GM19455 (cell line): ENCODE results near the gene DLG2.
"Not testable (repeated sequence)": the region's sequence is repeated elsewhere in the genome, so short reads cannot be mapped to it uniquely, and the experiment has no call there.

ENCODE experiments used
- ATAC-seq: cut with Tn5 transposase; IDR thresholded peaks from one replicate; pipeline ENCODE4 v1.9.1; 2021; ENCODE audit not compliant: unreplicated experiment

DLG2 gene

DNA sequence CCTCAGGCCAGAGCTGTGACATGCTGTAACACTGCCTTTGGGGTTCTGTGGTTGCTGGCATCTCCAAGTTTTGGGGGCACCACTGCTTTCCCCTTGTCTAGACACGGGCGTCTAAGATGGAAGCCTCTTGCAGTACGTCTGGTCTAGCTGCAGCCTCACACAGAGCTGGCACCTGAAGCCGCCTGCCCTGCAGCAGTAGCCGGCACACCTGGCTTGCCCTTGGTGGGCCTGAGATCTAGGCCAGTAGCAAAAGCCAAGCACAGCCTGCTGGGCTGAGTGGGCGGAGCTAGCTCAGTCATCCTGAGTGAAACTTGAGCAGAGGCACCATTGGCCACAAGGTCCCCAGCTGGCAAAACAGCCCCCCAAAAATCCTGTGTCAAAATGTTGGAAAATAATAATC lies 154.2 kb downstream of the DLG2 start:
- no peak for ATAC-seq

DNA sequence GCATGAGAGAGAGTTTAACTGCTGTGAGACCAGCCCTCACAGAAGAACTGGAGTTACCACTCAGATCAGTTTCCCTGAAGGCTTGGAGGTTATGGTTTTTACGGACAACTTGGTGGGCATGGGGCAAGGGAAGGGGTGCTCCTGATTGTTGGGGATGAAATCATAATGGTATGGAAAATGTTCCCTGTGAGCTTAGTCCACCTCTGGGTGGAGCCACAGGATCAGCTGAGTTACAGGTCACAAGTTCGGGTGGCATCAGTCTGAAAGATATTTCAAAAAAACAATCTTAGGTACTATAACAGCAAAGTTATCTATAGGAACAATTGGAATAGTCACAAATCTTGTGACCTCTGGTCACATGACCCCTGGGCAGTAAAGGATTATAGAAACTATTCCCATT lies 162.9 kb downstream of the DLG2 start:
- ATAC-seq: no peak

DNA sequence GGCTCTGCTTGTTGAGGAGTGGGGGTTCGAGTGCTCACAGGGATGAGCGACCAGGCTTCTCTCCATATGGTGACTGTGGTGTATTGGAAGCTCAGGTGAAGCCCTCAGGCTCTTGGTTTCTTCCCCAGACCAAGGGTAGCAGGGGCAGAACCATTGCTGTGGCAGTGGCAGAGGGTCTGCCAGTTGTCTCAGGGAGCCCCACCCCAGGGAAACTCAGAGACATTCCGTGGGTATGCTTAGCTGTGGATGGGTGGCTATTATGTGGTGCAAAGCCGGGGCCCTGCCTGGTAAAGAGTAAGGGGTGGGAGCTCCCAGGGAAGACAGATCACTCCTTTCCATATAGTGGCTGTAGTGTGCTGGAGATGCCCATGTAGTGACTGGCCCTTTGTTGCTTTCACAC lies 167.8 kb downstream of the DLG2 start:
- ATAC-seq: no peak

DNA sequence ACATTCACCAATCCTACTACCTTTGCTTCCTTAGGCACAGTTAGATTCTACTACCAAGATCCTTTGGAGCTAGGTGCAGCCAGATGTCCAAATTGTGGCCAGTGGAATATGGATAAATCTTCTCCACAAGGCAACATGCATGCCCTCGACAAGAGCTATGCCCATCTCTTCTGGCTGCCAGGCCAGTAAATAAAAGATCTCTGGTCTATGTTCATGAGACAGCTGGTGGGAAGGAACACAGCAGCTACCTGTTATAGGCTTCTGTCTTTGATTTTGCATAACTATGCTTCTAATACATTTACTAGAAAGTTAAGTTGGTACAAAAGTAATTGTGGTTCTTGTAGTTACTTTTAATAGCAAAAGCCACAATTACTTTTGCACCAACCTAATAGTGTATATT lies 182.7 kb downstream of the DLG2 start:
- ATAC-seq: no peak

DNA sequence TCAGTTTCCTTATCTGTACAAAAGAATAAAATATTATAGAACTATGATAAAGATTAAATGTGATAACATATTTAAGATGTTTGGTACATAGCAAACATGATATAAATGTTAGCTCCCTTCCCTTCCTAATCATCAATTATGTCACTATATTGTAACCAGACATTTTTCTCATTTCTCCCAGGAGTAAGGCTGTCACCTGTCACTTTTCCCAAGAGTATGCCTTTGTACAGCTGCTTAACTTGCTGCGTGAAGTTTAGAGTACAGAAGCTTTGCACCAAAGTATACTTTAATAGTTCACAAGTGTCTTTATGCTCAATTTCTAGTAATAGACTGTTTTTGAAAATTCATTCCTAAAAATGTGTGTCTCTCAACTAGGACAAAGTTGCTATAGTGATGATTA lies 186.9 kb downstream of the DLG2 start:
- no peak for ATAC-seq

DNA sequence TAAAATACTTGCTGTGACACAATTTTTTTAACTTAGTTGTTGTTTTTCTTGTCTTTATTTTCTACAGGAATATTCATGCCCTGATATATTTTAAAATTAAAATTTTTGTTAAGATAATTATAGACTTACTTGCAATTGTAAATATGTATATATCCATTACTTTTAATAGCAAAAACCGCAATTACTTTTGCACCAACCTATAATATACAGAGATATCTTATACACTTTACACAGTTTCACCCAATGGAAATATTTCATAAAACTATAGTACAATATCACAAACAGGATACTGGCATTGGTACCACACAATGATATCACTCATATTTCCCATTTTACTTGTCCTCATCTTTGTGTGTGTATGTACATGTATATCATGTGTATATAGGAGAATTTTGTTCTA lies 188.8 kb downstream of the DLG2 start:
- ATAC-seq: no peak

DNA sequence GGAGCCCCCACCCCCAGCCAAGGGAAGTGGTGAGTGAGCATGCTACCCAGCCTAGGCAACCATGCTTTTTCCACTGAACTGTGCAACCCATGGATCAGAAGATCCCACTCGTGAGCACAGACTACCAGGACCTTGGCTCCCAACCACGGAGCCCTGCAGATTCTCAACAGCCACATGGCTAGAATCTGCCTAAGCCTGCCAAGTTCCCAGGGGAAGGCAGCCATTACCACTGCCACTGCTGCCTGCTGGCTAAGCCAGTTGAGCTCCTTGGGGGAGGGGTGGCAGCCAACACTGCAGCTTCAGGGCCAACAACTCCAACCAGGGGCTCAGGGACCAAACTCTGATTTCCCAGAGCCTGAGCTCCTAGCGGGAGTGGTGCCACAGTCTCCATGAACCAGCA lies 195.8 kb downstream of the DLG2 start:
- no peak for ATAC-seq

DNA sequence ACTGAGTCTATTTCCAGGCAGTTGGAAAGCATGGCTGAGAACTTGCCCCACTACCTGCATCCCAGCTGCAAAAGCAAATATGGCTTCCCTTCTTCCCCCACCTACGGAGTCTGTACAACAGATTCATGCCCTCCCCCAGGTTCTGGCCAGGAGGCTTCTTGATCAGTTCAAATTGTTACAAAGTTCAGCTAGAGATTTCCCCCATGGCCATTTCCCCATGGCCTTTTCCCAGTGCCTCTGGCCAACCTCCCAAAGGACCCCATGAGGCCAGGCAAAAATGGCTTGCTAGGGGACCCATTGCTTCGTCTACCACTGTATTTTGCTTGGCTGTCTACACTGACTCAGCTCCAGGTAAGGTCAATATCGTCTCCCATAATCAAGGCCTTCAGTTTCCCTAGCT lies 203.3 kb downstream of the DLG2 start:
- no peak for ATAC-seq

DNA sequence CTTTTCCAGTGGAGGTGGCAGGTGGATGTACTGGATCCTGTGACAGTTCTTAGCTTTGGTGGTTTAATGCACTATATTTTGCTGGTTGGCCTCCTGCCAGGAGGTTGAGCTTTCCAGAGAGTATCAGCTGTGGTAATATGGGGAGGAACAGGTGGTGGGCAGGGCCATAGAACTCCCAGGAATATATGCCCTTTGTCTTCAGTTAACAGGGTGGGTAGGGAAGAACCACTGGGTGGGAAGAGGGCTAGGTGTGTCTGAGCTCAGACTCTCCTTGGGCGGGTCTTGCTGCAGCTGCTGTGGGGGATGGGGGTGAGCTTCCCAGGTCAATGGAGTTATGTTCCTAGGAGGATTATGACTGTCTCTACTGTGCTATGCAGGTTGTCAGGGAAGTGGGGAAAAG lies 203.8 kb downstream of the DLG2 start:
- no peak for ATAC-seq

DNA sequence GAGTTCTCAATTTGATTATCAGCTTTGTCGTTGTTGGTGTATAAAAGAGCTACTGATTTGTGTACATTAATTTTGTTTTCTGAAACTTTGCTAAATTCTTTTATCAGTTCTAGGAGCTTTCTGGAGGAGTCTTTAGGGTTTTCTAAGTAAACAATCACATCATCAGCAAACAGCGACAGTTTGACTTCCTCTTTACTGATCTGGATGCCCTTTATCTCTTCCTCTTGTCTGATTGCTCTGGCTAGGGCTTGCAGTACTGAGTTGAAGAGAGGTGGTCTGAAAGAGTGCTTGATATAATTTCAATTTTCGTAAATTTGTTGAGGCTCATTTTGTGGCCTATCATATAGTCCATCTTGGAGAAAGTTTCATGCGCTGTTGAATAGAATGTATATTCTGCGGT lies 213.0 kb downstream of the DLG2 start:
- no peak for ATAC-seq

DNA sequence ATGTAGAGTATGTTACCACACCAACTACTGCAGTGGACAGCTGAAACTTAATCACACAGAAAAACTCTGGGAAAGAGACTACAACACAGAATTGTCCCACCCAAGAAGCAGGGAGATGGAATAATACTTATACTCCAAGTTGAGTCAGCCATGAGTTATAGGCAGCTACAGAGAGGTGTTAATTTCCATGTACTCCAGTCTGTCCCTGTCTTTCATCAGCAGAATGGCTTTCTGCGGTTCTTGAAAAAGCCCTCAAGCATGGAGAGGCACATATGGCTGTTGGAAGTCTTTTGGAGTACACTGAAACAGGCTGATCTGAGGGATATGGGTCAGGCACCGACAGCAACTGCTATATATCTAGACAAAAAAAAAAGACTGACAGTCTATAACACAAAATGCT lies 219.5 kb downstream of the DLG2 start:
- no peak for ATAC-seq

DNA sequence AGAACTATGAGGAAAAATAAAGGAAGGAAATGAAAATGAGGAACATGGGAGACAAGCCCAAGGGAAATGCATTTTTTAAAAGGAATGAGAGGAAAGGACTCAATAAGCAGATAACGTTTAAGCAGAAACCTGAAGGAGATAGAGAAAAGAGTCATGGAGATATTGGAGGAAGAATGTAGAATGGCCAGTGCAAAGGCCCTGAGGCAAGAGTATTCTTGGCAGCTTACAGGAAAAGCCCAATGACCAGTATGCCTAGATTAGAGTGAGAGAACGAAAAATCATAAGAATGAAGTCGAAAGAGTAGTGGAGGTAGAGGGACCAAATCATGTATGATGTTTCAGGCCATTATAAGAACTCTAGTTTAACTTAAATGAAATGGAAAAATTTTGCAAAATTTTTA lies 220.3 kb downstream of the DLG2 start:
- ATAC-seq: no peak

DNA sequence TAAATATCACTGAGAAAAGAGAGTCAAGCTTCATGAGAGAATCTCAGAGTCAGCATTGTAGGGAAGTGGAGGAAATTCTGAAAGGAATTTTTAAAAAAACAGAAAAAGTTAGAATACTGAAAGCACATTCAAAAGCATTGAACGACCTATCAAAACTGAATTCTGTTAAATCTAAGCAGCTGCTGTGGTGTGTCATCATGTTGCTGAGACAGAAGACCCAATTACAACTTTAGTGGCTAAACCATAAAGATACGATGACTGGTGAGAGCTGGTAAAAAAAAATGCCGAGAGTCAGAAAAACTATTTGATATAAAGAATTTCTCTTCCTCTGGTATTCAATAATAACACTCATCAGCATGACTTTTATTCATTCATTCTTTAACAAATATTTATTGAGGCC lies 220.8 kb downstream of the DLG2 start:
- ATAC-seq: no peak

DNA sequence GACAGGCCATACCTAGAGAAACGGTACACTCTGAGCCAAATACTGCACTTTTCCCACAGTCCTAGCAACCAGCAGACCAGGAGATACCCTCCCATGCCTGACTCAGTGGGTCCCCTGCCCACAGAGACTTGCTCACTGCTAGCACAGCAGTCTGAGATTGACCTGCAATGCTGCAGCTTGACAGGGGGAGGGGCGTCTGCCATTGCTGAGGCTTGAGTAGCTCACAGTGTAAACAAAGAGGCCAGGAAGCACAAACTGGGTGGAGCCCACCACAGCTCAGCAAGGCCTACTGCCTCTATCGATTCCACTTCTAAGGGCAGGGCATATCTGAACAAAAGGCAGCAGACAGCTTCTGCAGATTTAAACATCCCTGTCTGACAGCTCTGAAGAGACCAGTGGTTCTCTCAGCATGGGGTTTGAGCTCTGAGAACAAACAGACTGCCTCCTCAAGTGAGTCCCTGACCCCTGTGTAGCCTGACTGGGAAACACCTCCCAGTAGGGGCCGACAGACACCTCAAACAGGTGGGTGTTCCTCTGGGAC lies 231.6 kb downstream of the DLG2 start:
- not testable (repeated sequence) for ATAC-seq

DNA sequence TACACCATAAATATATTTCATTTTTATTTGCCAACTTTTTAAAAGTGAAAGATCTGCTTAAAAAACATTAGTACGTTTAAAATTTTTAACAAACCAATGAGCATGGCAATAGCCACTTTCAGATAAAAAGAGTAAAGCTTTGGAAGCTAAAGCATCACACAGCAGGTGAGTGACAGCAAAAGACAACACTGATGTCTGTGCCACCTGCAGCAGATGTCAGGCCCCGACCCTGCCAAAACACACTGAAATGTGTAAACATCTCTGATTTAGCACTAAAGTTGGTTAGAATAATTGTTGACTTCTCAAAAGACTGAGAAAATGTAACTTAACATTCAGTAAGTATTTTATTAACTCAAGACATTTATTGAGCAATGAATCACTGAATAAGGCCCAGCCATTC lies 232.9 kb downstream of the DLG2 start:
- no peak for ATAC-seq

DNA sequence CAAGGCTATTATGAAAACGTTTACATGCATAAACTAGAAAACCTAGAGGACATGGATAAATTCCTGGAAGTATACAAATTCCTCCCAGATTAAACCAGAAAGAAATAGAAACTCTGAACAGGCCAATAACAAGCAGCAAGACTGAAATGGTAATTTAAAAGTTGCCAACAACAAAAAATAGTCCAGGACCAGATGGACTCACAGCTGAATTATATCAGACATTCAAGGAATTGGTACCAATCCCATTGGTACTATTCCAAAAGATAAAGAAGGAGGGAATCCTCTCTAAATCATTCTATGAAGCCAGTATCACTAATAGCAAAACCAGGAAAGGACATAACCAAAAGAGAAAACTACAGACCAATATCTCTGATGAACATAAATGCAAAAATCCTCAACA lies 236.0 kb downstream of the DLG2 start:
- no peak for ATAC-seq

DNA sequence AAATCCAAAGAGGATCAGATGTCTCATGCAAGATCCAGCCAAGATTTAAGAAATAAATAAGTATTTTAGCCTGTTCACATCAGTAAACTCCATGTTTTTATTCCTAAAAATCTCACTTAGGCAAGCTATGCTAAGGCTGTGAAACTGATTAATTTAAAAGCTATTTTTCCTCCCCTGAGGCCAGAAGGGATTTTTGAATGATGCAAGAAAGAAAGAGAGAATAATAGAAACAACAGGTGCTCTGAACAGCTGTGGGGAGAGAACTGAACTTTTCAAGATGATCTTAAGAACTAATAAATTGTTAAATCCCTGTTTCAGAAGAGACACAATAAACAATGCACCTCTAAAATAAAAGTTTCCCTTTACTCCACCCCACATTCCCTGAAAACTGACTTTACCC lies 241.6 kb downstream of the DLG2 start:
- ATAC-seq: no peak

DNA sequence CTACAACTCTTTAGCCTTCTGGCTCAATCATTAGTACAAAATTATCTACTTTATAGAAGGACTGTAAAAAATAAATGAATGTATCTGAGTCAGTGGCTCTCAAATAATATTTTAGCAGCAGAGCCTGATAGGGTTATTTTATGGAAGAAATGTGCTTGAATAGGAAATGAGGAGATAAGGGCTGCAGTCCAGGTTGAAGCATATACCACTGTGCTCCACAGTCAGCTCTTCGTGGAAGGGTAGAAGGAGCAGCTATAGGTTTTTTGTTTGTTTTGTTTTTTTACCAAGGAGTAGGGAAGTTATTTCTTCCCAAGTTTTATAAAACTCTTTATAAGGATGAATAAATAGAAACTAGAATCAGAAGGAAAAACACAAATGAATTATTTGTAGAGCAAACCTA lies 242.0 kb downstream of the DLG2 start:
- no peak for ATAC-seq

DNA sequence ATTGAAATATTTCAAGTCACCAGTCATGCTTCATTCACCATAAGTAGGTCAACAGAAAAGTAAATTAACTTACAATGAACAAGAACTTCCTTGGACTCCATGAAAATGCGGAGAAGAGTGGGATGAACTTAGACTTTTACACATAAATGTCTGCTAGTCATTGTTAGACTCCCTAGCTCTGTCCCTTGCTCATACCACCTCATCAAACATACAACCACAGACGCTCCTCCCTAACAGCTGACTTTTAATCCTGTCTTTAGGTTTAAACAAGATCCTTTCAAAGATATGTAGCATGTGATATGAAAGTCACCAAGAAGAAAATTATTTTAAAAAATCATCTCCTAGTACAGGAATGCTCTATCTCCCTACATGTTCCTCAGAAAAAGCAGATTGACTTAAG lies 248.1 kb downstream of the DLG2 start:
- no peak for ATAC-seq

DNA sequence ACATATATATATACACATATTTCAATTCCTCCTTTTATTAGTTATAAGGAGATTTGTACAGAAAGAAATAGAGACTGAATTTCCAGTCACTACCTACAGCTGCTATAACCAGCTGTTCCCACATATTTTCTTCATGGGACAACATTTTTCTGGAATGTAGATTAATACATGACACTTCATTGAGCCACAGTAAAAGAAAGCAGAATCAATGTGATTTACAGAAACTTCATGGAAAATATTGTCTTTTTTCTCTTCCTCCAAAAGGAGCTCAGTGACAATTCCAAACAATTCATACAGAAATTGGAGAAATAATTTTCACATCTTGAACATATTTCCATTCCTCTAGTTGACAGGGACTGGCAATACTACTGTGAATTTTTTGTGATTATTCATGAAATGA lies 249.2 kb downstream of the DLG2 start:
- ATAC-seq: no peak

DNA sequence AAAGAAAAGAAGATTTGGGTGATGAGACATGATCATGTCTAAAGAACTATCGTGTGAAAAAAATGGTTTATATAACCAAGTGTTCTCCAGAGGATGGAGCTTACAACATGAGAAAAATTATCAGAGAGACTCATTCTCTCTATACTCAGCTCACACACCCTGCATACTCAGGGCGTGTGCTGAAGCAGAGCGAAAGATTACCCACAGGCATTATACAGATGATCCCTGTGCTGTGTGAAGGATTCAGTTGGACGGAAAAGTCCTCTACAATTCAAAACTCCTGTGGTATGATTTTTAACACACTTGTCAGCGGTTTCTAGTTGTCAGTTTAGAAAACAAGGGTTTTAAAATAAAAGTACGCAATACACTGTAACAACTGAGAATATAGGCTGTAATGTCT lies 267.3 kb downstream of the DLG2 start:
- ATAC-seq: no peak

DNA sequence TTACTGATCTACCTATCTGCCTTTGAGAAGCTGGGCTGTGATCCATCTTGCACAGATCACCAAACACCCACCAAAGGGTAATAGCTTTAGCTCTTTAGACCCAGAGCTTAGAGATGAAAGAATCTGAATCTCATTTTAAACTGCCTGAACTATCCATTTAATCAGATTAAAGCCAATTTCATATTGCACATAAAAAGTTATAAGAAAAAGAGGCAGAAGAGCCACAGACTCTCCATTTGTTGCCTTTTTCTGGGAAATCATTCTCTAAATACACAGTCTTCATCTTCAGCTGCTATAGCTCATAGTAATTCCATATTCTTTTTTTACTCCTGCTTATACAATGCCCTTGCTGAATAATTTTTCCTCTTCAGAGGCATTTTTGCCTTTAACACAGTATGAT lies 271.2 kb downstream of the DLG2 start:
- ATAC-seq: no peak

DNA sequence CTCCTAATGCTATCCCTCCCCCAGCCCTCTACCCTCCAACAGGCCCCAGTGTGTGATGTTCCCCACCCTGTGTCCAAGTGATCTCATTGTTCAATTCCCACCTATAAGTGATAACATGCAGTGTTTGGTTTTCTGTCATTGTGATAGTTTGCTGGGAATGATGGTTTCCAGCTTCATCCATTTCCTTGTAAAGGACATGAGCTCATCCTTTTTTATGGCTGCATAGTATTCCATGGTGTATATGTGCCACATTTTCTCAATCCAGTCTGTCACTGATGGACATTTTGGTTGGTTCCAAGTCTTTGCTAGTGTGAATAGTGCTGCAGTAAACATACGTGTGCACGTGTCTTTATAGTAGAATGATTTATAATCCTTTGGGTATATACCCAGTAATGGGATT lies 277.6 kb downstream of the DLG2 start:
- ATAC-seq: not testable (repeated sequence)

DNA sequence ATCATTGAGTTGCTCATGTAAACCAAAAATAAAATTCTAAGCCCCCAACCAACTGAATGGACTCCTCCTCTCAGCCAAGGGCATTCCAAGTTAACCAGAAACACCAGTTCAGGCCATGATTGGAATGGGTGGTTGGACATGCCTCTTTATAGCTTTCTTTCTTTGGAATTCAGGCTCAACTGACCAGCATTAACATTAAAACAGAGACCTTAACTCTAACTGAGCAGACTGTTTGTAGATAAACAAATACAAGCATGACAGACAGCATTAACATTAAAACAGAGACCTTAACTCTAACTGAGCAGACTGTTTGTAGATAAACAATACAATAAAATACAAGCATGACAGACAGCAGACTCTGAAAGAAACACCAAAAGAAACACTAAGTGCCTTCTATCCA lies 278.2 kb downstream of the DLG2 start:
- no peak for ATAC-seq
